Liver (tissue), 9 donors: Measurements from ENCODE around the gene GLB1L3. TPM values are rescaled to one million over a fixed set of nuclear protein-coding genes. Genes with fewer than 3 reads are reported as not detected.

Experiments used
- DNase-seq: peaks from one replicate; pipeline ENCODE4 v3.0.0-alpha.2; 2017; ENCODE audit warnings: low spot score
- H3K27ac ChIP-seq, 2 donors: one replicate each; pipeline ENCODE4 v1.7.0; 2013; ENCODE audit warnings: inconsistent platforms in 2 of 2, low read length in 2 of 2, control low read depth in 1 of 2, low read depth in 1 of 2, mild to moderate bottlenecking in 1 of 2
- H3K27me3 ChIP-seq, 4 donors: one replicate each; pipeline versions ENCODE4 v1.6.1 to v1.7.0; 2013; ENCODE audit warnings: low read length in 3 of 4, inconsistent platforms in 1 of 4, mild to moderate bottlenecking in 1 of 4, moderate library complexity in 1 of 4; ENCODE audit not compliant: control insufficient read depth in 4 of 4, insufficient read depth in 4 of 4
- H3K36me3 ChIP-seq, 4 donors: one replicate each; pipeline versions ENCODE4 v1.6.1 to v1.7.0; 2013; ENCODE audit warnings: low read length in 3 of 4, mild to moderate bottlenecking in 3 of 4, low read depth in 1 of 4, moderate library complexity in 1 of 4; ENCODE audit not compliant: control insufficient read depth in 4 of 4, insufficient read depth in 3 of 4
- H3K4me1 ChIP-seq, 4 donors: one replicate each; pipeline versions ENCODE4 v1.6.1 to v1.7.0; 2013; ENCODE audit warnings: low read length in 3 of 4, mild to moderate bottlenecking in 3 of 4, moderate library complexity in 1 of 4; ENCODE audit not compliant: control insufficient read depth in 4 of 4, insufficient read depth in 4 of 4
- H3K4me3 ChIP-seq, 3 donors: one replicate each; pipeline versions ENCODE4 v1.6.1 to v1.7.0; 2013; ENCODE audit warnings: low read length in 3 of 3, control low read depth in 1 of 3, low read depth in 1 of 3, mild to moderate bottlenecking in 1 of 3
- H3K9ac ChIP-seq, 2 donors: one replicate each; pipeline ENCODE4 v1.7.0; 2013; ENCODE audit warnings: low read length in 2 of 2, mild to moderate bottlenecking in 2 of 2, moderate library complexity in 2 of 2, control low read depth in 1 of 2, low read depth in 1 of 2
- H3K9me3 ChIP-seq, 4 donors: one replicate each; pipeline versions ENCODE4 v1.6.1 to v1.7.0; 2013; ENCODE audit warnings: low read length in 3 of 4; ENCODE audit not compliant: control insufficient read depth in 4 of 4
- ATF3 ChIP-seq: IDR thresholded peaks from 2 replicates; pipeline ENCODE4 v1.6.1; 2016; ENCODE audit warnings: antibody characterized with exemption
- EGR1 ChIP-seq, 2 donors: IDR thresholded peaks; 2 replicates each; pipeline ENCODE4 v1.6.1; 2016 to 2018; ENCODE audit warnings: antibody characterized with exemption in 2 of 2, low read depth in 2 of 2
- FOXA1 ChIP-seq: IDR thresholded peaks from 2 replicates; pipeline ENCODE4 v1.6.1; 2016; ENCODE audit warnings: antibody characterized with exemption
- FOXA2 ChIP-seq: IDR thresholded peaks from 2 replicates; pipeline ENCODE4 v1.6.1; 2016; ENCODE audit warnings: antibody characterized with exemption
- HNF4A ChIP-seq, 2 donors: conservative IDR thresholded peaks; 2 replicates each; pipeline ENCODE4 v1.6.1; 2016; ENCODE audit warnings: antibody characterized with exemption in 2 of 2, mild to moderate bottlenecking in 2 of 2
- JUND ChIP-seq, 2 donors: IDR thresholded peaks; 2 replicates each; pipeline ENCODE4 v1.6.1; 2016; ENCODE audit warnings: antibody characterized with exemption in 2 of 2
- MAX ChIP-seq: IDR thresholded peaks from 2 replicates; pipeline ENCODE4 v1.6.1; 2016; ENCODE audit warnings: antibody characterized with exemption
- NR2F2 ChIP-seq: IDR thresholded peaks from 2 replicates; pipeline ENCODE4 v1.6.1; 2016; ENCODE audit warnings: antibody characterized with exemption
- RAD21 ChIP-seq, 2 donors: IDR thresholded peaks; 2 replicates each; pipeline ENCODE4 v1.6.1; 2016; ENCODE audit warnings: antibody characterized with exemption in 2 of 2, mild to moderate bottlenecking in 2 of 2
- RXRA ChIP-seq, 2 donors: IDR thresholded peaks; 2 replicates each; pipeline ENCODE4 v1.6.1; 2017 to 2018; ENCODE audit warnings: antibody characterized with exemption in 2 of 2, mild to moderate bottlenecking in 1 of 2
- SP1 ChIP-seq: IDR thresholded peaks from 2 replicates; pipeline ENCODE4 v1.6.1; 2018; ENCODE audit warnings: antibody characterized with exemption, mild to moderate bottlenecking
- TAF1 ChIP-seq: conservative IDR thresholded peaks from 2 replicates; pipeline ENCODE4 v1.6.1; 2016; ENCODE audit warnings: antibody characterized with exemption, mild to moderate bottlenecking
- YY1 ChIP-seq: IDR thresholded peaks from 2 replicates; pipeline ENCODE4 v1.6.1; 2016; ENCODE audit warnings: antibody characterized with exemption, mild to moderate bottlenecking
- ZBTB33 ChIP-seq: IDR thresholded peaks from 2 replicates; pipeline ENCODE4 v1.6.1; 2016; ENCODE audit warnings: antibody characterized with exemption
- WGBS: extraction: QIAGEN DNeasy Blood & Tissue Kit; methylation state at CpG from one replicate; pipeline ENCODE4 v1.1.7; 2013; 5-methylcytosine and 5-hydroxymethylcytosine counted together
- polyA plus RNA-seq, 2 donors: library from polyadenylated mRNA; stranded (reverse) in 1 of 2; unstranded in 1 of 2; fragments of 200-250 nt in 1 of 2; fragments of >200 nt in 1 of 2; fragmentation: Nextera tagmentation in 1 of 2; extraction: Ambion mirVana in 1 of 2; gene quantifications; one replicate each; pipeline versions ENCODE4 v1.2.1 to v1.2.3, GENCODE V29; 2013 to 2015
- total RNA-seq, 2 donors: library from RNA; depleted of rRNA; stranded (reverse); fragments of >200 nt; gene quantifications; one replicate each; pipeline ENCODE4 v1.2.3, GENCODE V29; 2014
- TF ChIP-seq, protein P1 (sequence below): IDR thresholded peaks from 2 replicates; pipeline ENCODE4 v1.6.1; 2016; ENCODE audit warnings: antibody characterized with exemption, mild to moderate bottlenecking
- TF ChIP-seq, protein P2 (sequence below): fragments of 150-350 bp; IDR thresholded peaks from 2 replicates; pipeline ENCODE4 v1.5.1; 2017; ENCODE audit warnings: improper control_type of control experiment, low read depth, low read length; ENCODE audit not compliant: missing input control
- donor health status: healthy.
- donor health status: healthy.
- donor health status: healthy.
- donor health status: healthy.
- donor health status: healthy.

Gene GLB1L3
- total and polyA plus RNA-seq, 4 donors, result 0.08 TPM; not detected in 3

GRCh38 chr11:134358165-134358855 is 82.1 kb downstream of the GLB1L3 start (continued):
- TF ChIP-seq NR2F2 (no peak), MAX (no peak), FOXA2 (no peak), RAD21 (IDR thresholded peaks at IDR 0.05) (no peak), ATF3 (no peak), HNF4A (conservative IDR thresholded peaks at IDR 0.05) (no peak)
- TF ChIP-seq, protein P1, sequence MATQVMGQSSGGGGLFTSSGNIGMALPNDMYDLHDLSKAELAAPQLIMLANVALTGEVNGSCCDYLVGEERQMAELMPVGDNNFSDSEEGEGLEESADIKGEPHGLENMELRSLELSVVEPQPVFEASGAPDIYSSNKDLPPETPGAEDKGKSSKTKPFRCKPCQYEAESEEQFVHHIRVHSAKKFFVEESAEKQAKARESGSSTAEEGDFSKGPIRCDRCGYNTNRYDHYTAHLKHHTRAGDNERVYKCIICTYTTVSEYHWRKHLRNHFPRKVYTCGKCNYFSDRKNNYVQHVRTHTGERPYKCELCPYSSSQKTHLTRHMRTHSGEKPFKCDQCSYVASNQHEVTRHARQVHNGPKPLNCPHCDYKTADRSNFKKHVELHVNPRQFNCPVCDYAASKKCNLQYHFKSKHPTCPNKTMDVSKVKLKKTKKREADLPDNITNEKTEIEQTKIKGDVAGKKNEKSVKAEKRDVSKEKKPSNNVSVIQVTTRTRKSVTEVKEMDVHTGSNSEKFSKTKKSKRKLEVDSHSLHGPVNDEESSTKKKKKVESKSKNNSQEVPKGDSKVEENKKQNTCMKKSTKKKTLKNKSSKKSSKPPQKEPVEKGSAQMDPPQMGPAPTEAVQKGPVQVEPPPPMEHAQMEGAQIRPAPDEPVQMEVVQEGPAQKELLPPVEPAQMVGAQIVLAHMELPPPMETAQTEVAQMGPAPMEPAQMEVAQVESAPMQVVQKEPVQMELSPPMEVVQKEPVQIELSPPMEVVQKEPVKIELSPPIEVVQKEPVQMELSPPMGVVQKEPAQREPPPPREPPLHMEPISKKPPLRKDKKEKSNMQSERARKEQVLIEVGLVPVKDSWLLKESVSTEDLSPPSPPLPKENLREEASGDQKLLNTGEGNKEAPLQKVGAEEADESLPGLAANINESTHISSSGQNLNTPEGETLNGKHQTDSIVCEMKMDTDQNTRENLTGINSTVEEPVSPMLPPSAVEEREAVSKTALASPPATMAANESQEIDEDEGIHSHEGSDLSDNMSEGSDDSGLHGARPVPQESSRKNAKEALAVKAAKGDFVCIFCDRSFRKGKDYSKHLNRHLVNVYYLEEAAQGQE, result no peak

- no peaks in the 10 kb centered on the region for H3K9me3 ChIP-seq
- 90% methylated on average over 18 of the region's 18 CpGs for WGBS
- no peak overlapping the region for H3K27ac ChIP-seq
- H3K4me1 ChIP-seq, result peaks cover 0 to 3% (median 0%) of the 10 kb centered on the region in 4 donors
- H3K27me3 ChIP-seq, result no peaks in the 10 kb centered on the region
- no peak for DNase-seq
- TF ChIP-seq MAX, result no peak
- TF ChIP-seq RXRA (IDR thresholded peaks at IDR 0.05), result no peak
- no peaks in the 10 kb centered on the region for H3K36me3 ChIP-seq
- no peak overlapping the region for H3K9ac ChIP-seq
- H3K4me3 ChIP-seq, result no peak overlapping the region
These were observed 82.8 kb downstream of the GLB1L3 start for GRCh38 chr11:134358856-134359490.

DNA sequence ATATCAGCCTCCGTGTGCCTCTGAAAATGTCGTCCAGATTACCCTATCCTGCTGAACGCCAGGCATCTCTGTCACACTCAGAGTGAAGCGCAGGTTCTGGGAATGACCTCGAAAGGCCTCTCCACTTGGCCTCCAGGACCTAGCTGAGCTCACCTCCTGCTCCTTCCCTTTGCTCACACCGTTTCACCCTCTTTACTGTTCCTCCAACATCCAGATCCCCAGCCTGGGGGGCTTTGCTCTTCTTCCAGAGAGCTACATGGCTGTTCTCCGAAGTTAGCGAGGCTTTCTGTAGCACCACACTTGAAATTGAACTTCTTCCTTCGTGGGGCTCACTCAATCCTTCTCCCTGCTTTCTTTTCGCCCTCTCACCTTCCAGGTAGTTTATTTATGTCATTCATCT is 83.5 kb downstream of the GLB1L3 start:
- H3K27me3 ChIP-seq, result no peaks in the 10 kb centered on the region
- TF ChIP-seq TAF1, result no peak
- TF ChIP-seq ATF3, result no peak
- no peak for TF ChIP-seq EGR1 (IDR thresholded peaks at IDR 0.05; ENCODE audit: low read depth in 2 of 2)
- TF ChIP-seq, protein P1, result no peak
- TF ChIP-seq, protein P2, sequence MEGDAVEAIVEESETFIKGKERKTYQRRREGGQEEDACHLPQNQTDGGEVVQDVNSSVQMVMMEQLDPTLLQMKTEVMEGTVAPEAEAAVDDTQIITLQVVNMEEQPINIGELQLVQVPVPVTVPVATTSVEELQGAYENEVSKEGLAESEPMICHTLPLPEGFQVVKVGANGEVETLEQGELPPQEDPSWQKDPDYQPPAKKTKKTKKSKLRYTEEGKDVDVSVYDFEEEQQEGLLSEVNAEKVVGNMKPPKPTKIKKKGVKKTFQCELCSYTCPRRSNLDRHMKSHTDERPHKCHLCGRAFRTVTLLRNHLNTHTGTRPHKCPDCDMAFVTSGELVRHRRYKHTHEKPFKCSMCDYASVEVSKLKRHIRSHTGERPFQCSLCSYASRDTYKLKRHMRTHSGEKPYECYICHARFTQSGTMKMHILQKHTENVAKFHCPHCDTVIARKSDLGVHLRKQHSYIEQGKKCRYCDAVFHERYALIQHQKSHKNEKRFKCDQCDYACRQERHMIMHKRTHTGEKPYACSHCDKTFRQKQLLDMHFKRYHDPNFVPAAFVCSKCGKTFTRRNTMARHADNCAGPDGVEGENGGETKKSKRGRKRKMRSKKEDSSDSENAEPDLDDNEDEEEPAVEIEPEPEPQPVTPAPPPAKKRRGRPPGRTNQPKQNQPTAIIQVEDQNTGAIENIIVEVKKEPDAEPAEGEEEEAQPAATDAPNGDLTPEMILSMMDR, result no peak
- no peak for TF ChIP-seq JUND (IDR thresholded peaks at IDR 0.05)
- no peak for TF ChIP-seq RXRA (IDR thresholded peaks at IDR 0.05)
- TF ChIP-seq ZBTB33, result no peak
- TF ChIP-seq YY1, result no peak
- TF ChIP-seq FOXA1, result no peak
- no peak for TF ChIP-seq SP1
- TF ChIP-seq RAD21 (IDR thresholded peaks at IDR 0.05), result no peak
- no peak for TF ChIP-seq MAX

More for the DNA sequence above, 83.5 kb downstream of the GLB1L3 start:
- Histone ChIP-seq H3K4me1 (peaks cover 0 to 3% (median 0%) of the 10 kb centered on the region in 4 donors), H3K36me3 (no peaks in the 10 kb centered on the region), H3K9ac (no peak overlapping the region), H3K4me3 (no peak overlapping the region), H3K27ac (no peak overlapping the region), H3K9me3 (no peaks in the 10 kb centered on the region)
- DNase-seq, result no peak
- 89% methylated on average over 10 of the region's 10 CpGs for WGBS
